Heart right ventricle (tissue), 16 donors: ENCODE measurements around the gene HNRNPR. TPM values are rescaled to one million over a fixed set of nuclear protein-coding genes. Genes with fewer than 3 reads are reported as not detected.

ENCODE experiments used
- ATAC-seq, 8 donors: fragments of 200-7000 bp; cut with Tn5 transposase; one replicate each; pipeline ENCODE4 v1.9.1; 2020; ENCODE audit warnings: mild to moderate bottlenecking in 8 of 8, moderate library complexity in 8 of 8, moderate number of reproducible peaks in 1 of 8
- DNase-seq, 2 donors: peaks; one replicate each; pipeline ENCODE4 v3.0.0-alpha.2; 2020
- H3K27ac ChIP-seq, 10 donors: fragments of 200-600 bp; sonication (generic) in 2 of 10; one replicate each; pipeline versions ENCODE4 v1.5.0 to v1.8.0; 2020 to 2022; ENCODE audit warnings: mild to moderate bottlenecking in 3 of 10
- H3K27me3 ChIP-seq, 7 donors: fragments of 200-600 bp; one replicate each; pipeline ENCODE4 v1.8.0; 2021 to 2022; ENCODE audit warnings: mild to moderate bottlenecking in 2 of 7
- H3K36me3 ChIP-seq, 9 donors: fragments of 200-600 bp; sonication (generic) in 1 of 9; one replicate each; pipeline versions ENCODE4 v1.5.0 to v1.8.0; 2020 to 2022; ENCODE audit warnings: mild to moderate bottlenecking in 2 of 9
- H3K4me1 ChIP-seq, 9 donors: fragments of 200-600 bp; sonication (generic) in 1 of 9; one replicate each; pipeline versions ENCODE4 v1.5.0 to v1.8.0; 2020 to 2022; ENCODE audit warnings: mild to moderate bottlenecking in 4 of 9
- H3K4me3 ChIP-seq, 10 donors: fragments of 200-600 bp; sonication (generic) in 2 of 10; one replicate each; pipeline versions ENCODE4 v1.5.0 to v1.8.0; 2020 to 2022; ENCODE audit warnings: mild to moderate bottlenecking in 7 of 10, moderate library complexity in 2 of 10
- H3K9me3 ChIP-seq, 11 donors: fragments of 200-600 bp in 10 of 11; sonication (generic) in 2 of 11; one replicate each; pipeline versions ENCODE4 v1.5.0 to v1.8.0; 2013 to 2022; ENCODE audit warnings: mild to moderate bottlenecking in 2 of 11, control low read depth in 1 of 11, moderate library complexity in 1 of 11
- WGBS, 2 donors: extraction: QIAGEN DNeasy Blood & Tissue Kit; methylation state at CpG; one replicate each; pipeline ENCODE4 v1.1.7; 2013; ENCODE audit warnings: inconsistent platforms in 1 of 2; 5-methylcytosine and 5-hydroxymethylcytosine counted together
- intact Hi-C, 10 donors: fragments of 100-400 bp; cut with DNase I; formaldehyde crosslinking; loops; one replicate each; pipeline versions ENCODE4 v1.11.1 to v1.14.2; 2022
- polyA plus RNA-seq, 2 donors: library from polyadenylated mRNA; stranded (reverse); fragments of 200-250 nt; gene quantifications; one replicate each; pipeline ENCODE4 v1.2.3, GENCODE V29; 2013
- total RNA-seq, 10 donors: library from RNA; stranded (reverse); fragmentation: NEBNext Ultra II Directional in 3 of 10; extraction: Animal tissue kit (Norgen Biotek cat#: 25700) in 3 of 10; gene quantifications; one replicate each; pipeline versions ENCODE4 v1.2.1 to v1.2.4, GENCODE V29; 2021 to 2023
- TF ChIP-seq, protein P1 (sequence below), 9 donors: fragments of 200-600 bp; sonication (generic) in 2 of 9; IDR thresholded peaks; one replicate each; pipeline versions ENCODE4 v1.5.0 to v1.8.0; 2021 to 2022; ENCODE audit warnings: antibody characterized with exemption in 9 of 9, mild to moderate bottlenecking in 5 of 9, moderate library complexity in 1 of 9
- donor health status: Arrhythmogenic right ventricular cardiomyopathy.
- donor health status: ischemic (EF 13 %, LVEDD 7.1; RV severe dilation, severe dysfunction).
- donor health status: healthy with polysubstance abuse.
- donor health status: DM: no; HTN: yes; CAD: no.
- donor health status: DM: no; HTN: no; CAD: no.
- donor health status: ischemic (EF 25% LVEDD 6.9; RV normal size, moderate dysfunction).
- donor health status: ischemic (EF 25% LVEDD 5.7; RV mildly dilated, moderate dysfunction).
- donor health status: healthy.
- donor health status: DM: yes; HTN: yes; CAD: no.
- donor health status: Ischemic cardiomyopathy.
- donor health status: ischemic (EF 35%, LVEDD 5.7; RV mildly dilated, moderate dysfunction).
- donor health status: nonischemic (EF 11% LVEDD 7.7; RV severe dilation, severe dysfunction).
- donor health status: DM: yes; HTN: yes; CAD: no.
- donor health status: PGD.
- donor health status: ischemic (EF 29% LVEDD 5.4; RV normal size, mild dysfunction).
- donor health status: nonischemic (EF 23%, LVEDD 6.1; RV moderate dilation, normal function).

The HNRNPR gene
- total and polyA plus RNA-seq, 12 donors = 44.6 to 72.7 (median 64.0) TPM

DNA sequence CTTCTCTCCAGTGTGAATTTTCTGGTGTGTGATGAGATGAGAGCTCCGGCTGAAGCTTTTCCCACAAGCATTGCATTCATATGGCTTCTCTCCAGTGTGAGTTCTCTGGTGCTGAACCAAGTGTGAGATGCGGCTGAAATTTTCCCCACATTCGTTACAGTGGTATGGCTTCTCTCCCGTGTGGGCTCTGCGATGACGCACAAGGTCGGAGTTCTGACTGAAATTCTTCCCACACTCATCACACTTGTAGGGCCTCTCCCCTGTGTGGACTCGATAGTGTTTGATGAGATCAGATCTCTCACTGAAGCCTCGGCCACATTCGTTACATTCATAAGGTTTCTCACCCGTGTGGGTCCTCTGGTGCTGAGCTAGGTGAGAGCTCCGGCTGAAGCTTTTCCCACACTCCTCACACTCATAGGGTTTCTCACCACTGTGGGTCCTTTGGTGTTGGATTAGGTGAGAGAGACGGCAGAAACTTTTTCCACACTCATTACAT, 18.2 kb upstream of the HNRNPR start:
- H3K36me3 ChIP-seq = peaks cover 25 to 96% (median 82%) of the 10 kb centered on the region in 9 donors
- no peak overlapping the region for H3K27ac ChIP-seq
- H3K4me3 ChIP-seq = no peak overlapping the region
- DNase-seq (no peak), ATAC-seq (no peak)
- 97 to 98% methylated on average over 13 of the region's 13 CpGs for WGBS, 2 donors
- intact Hi-C loops = no loop called here
- peaks cover 11 to 85% (median 48%) of the 10 kb centered on the region in 11 donors for H3K9me3 ChIP-seq
- TF ChIP-seq, protein P1, sequence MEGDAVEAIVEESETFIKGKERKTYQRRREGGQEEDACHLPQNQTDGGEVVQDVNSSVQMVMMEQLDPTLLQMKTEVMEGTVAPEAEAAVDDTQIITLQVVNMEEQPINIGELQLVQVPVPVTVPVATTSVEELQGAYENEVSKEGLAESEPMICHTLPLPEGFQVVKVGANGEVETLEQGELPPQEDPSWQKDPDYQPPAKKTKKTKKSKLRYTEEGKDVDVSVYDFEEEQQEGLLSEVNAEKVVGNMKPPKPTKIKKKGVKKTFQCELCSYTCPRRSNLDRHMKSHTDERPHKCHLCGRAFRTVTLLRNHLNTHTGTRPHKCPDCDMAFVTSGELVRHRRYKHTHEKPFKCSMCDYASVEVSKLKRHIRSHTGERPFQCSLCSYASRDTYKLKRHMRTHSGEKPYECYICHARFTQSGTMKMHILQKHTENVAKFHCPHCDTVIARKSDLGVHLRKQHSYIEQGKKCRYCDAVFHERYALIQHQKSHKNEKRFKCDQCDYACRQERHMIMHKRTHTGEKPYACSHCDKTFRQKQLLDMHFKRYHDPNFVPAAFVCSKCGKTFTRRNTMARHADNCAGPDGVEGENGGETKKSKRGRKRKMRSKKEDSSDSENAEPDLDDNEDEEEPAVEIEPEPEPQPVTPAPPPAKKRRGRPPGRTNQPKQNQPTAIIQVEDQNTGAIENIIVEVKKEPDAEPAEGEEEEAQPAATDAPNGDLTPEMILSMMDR (IDR thresholded peaks at IDR 0.05) = no peak
- no peaks in the 10 kb centered on the region for H3K27me3 ChIP-seq
- peaks cover 0 to 27% (median 18%) of the 10 kb centered on the region in 9 donors for H3K4me1 ChIP-seq

DNA sequence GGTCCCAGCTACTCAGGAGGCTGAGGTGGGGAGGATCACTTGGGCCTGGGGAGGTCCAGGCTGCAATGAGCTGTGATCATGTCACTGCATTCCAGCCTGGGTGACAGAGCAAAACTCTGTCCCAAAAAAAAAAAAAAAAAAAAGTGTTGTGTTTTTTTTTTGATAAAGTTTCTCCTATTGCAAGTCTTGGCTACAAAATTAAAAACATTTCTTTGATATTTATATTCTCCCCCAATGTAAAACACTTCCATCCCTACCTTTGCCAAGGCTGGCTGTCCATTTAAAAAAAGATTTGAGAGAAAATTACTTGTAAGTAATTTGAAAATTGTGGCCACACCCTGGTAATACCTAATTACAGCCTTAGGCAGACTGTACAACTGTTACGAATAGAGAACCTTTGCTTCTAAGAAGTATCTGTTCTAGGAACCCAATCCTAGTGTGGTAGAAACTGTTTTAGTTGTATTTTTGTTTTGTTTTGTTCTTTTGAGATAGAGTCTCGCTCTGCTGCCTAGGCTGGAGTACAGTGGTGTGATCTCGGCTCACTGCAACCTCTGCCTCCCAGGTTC, 14.3 kb upstream of the HNRNPR start:
- DNase-seq = no peak
- H3K27ac ChIP-seq = peak overlapping the region in 2 of 10 donors; percentile 33 to 72
- H3K4me3 ChIP-seq = no peak overlapping the region
- no peak for ATAC-seq
- H3K9me3 ChIP-seq = peaks cover 9 to 52% (median 36%) of the 10 kb centered on the region in 11 donors
- H3K36me3 ChIP-seq = peaks cover 15 to 57% (median 49%) of the 10 kb centered on the region in 9 donors
- TF ChIP-seq, protein P1 (IDR thresholded peaks at IDR 0.05) = no peak
- no peaks in the 10 kb centered on the region for H3K27me3 ChIP-seq
- peaks cover 0 to 20% (median 4%) of the 10 kb centered on the region in 9 donors for H3K4me1 ChIP-seq
- intact Hi-C loops = no loop called here
- WGBS, 2 donors = 96 to 98% methylated on average over 3 of the region's 3 CpGs

DNA sequence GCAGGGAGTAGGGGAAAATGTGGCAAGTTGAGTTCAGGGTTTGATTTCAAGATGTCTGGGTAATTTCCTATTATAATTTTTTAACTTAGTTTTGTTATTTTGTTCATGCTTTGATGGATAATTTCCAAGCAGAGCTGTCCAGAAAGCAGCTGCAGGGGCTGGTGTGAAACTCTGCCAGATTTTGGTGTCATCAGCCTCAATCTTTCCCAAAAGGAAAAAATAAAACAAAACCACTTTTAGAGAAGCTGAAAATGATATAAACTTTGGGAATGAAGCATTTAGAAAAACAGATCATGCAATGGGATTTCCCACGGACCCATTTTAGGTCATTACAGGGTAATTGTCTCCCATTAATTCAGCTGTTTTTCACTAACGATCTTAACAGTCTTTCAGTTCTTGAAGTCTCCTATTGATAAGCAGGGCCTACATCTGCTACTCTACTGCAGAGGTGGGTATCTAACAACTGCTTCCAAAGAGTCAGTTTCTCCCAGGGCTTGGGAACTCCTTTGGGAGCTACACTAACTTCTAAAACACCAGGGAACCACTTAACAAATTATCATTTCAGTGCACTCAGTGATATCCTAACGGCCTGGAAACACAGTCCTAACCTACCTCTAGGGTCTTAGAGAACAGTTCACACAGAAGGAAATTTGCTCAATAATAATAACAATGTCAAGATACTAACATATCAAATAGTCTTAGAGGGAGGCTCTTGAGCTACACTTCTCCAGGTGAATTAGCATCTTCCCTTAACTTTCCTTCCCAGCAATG, 13.2 kb upstream of the HNRNPR start:
- peak overlapping the region in 8 of 10 donors; percentile 22 to 72 (median 40) for H3K27ac ChIP-seq
- ATAC-seq = peak in 3 of 8 donors; percentile 17 to 46 (median 27)

More for the DNA sequence above, 13.2 kb upstream of the HNRNPR start:
- Histone ChIP-seq H3K27me3 (no peaks in the 10 kb centered on the region), H3K9me3 (peaks cover 5 to 42% (median 25%) of the 10 kb centered on the region in 11 donors), H3K36me3 (peaks cover 6 to 47% (median 38%) of the 10 kb centered on the region in 9 donors), H3K4me3 (no peak overlapping the region), H3K4me1 (peaks cover 0 to 20% (median 4%) of the 10 kb centered on the region in 9 donors)
- 38 to 44% methylated on average over 3 of the region's 3 CpGs for WGBS, 2 donors
- intact Hi-C loops = no loop called here
- TF ChIP-seq, protein P1 (IDR thresholded peaks at IDR 0.05) = no peak
- DNase-seq = peak in 1 of 2 donors; percentile 18
